Neural cell (in vitro differentiated cells): ENCODE measurements around the gene TTC23. TPM values are rescaled to one million over a fixed set of nuclear protein-coding genes. Genes with fewer than 3 reads are reported as not detected.

Source experiments
- H2AFZ ChIP-seq: fragments of 200-600, 300-800 bp; sonication (generic), shearing (Covaris generic); 2 replicates; pipeline ENCODE4 v1.6.0; 2014; ENCODE audit warnings: low read depth, mild to moderate bottlenecking, antibody characterized with exemption, low read length, moderate library complexity
- H3F3A ChIP-seq: fragments of 200-600 bp; shearing (Covaris generic); 2 replicates; pipeline ENCODE4 v1.6.1; 2016; ENCODE audit warnings: mild to moderate bottlenecking, moderate library complexity, mixed read lengths, antibody characterized with exemption, low read length; ENCODE audit not compliant: insufficient read depth, poor library complexity, severe bottlenecking
- H3K27ac ChIP-seq: fragments of 200-600, 300-800 bp; sonication (generic), shearing (Covaris generic); 2 replicates; pipeline ENCODE4 v1.5.1; 2014; ENCODE audit warnings: mild to moderate bottlenecking, low read length, moderate library complexity
- H3K27me3 ChIP-seq: fragments of 300-800, 200-600 bp; sonication (generic), shearing (Covaris generic); 2 replicates; pipeline ENCODE4 v1.6.0; 2014; ENCODE audit warnings: mild to moderate bottlenecking, low read depth, low read length, moderate library complexity; ENCODE audit not compliant: insufficient read depth
- H3K36me3 ChIP-seq: fragments of 300-800, 200-600 bp; sonication (generic), shearing (Covaris generic); 2 replicates; pipeline ENCODE4 v1.5.1; 2014; ENCODE audit warnings: mild to moderate bottlenecking, antibody characterized with exemption, low read length, moderate library complexity; ENCODE audit not compliant: insufficient read depth
- H3K4me2 ChIP-seq: fragments of 300-800, 200-600 bp; sonication (generic), shearing (Covaris generic); 2 replicates; pipeline ENCODE4 v1.6.0; 2014; ENCODE audit warnings: mild to moderate bottlenecking, low read length
- H3K4me3 ChIP-seq: fragments of 300-800, 200-600 bp; sonication (generic), shearing (Covaris generic); 2 replicates; pipeline ENCODE4 v1.5.1; 2014; ENCODE audit warnings: mild to moderate bottlenecking, low read length, moderate library complexity
- H3K79me2 ChIP-seq: fragments of 200-600 bp; shearing (Covaris generic); replicated peaks from 2 replicates; pipeline ENCODE4 v1.6.0; 2014; ENCODE audit warnings: mild to moderate bottlenecking, low read length, moderate library complexity; ENCODE audit not compliant: insufficient read depth
- H3K9ac ChIP-seq: fragments of 300-800, 200-600 bp; sonication (generic), shearing (Covaris generic); 2 replicates; pipeline ENCODE4 v1.6.1; 2016; ENCODE audit warnings: mild to moderate bottlenecking, low read length, mixed read lengths
- H3K9me2 ChIP-seq: fragments of 200-600 bp; shearing (Covaris generic); 2 replicates; pipeline ENCODE4 v1.6.1; 2016; ENCODE audit warnings: mild to moderate bottlenecking, low read length, mixed read lengths; ENCODE audit not compliant: insufficient read depth
- H3K9me3 ChIP-seq: fragments of 200-600, 300-800 bp; sonication (generic), shearing (Covaris generic); 2 replicates; pipeline ENCODE4 v1.6.1; 2016; ENCODE audit warnings: mild to moderate bottlenecking, mixed run types, low read length, moderate library complexity, mixed read lengths
- H4K20me1 ChIP-seq: fragments of 200-600 bp; shearing (Covaris generic); 2 replicates; pipeline ENCODE4 v1.6.1; 2016; ENCODE audit warnings: mild to moderate bottlenecking, mixed run types; ENCODE audit not compliant: insufficient read depth
- EP300 ChIP-seq: fragments of 450-650 bp; conservative IDR thresholded peaks from 2 replicates; pipeline ENCODE4 v1.6.1; 2014; ENCODE audit warnings: antibody characterized with exemption, mild to moderate bottlenecking, moderate library complexity; ENCODE audit not compliant: poor library complexity, severe bottlenecking
- EZH2 ChIP-seq: fragments of 200-600, 300-800 bp; shearing (Covaris generic), sonication (generic); IDR thresholded peaks from 2 replicates; pipeline ENCODE4 v1.6.1; 2014; ENCODE audit warnings: antibody characterized with exemption, low read length, borderline replicate concordance, mild to moderate bottlenecking; ENCODE audit not compliant: insufficient read depth, poor library complexity, severe bottlenecking
- MXI1 ChIP-seq: fragments of 450-650 bp; conservative IDR thresholded peaks from 2 replicates; pipeline ENCODE4 v1.6.1; 2014; ENCODE audit warnings: antibody characterized with exemption, mild to moderate bottlenecking; ENCODE audit not compliant: poor library complexity, severe bottlenecking
- POLR2AphosphoS5 ChIP-seq: IDR thresholded peaks from 2 replicates; pipeline ENCODE4 v1.6.1; 2012
- RAD21 ChIP-seq: fragments of 450-650 bp; conservative IDR thresholded peaks from 2 replicates; pipeline ENCODE4 v1.6.1; 2014; ENCODE audit warnings: antibody characterized with exemption, mild to moderate bottlenecking, moderate library complexity
- SMC3 ChIP-seq: fragments of 450-650 bp; conservative IDR thresholded peaks from 2 replicates; pipeline ENCODE4 v1.6.1; 2014; ENCODE audit warnings: antibody characterized with exemption, mild to moderate bottlenecking, moderate library complexity; ENCODE audit not compliant: poor library complexity
- TAF1 ChIP-seq: IDR thresholded peaks from 2 replicates; pipeline ENCODE4 v1.6.1; 2012; ENCODE audit warnings: low read depth
- polyA plus RNA-seq: library from polyadenylated mRNA; depleted of rRNA; stranded (reverse); fragments of >200 nt; gene quantifications from 2 replicates; pipeline ENCODE4 v1.2.3, GENCODE V29; 2014
- TF ChIP-seq, protein P1 (sequence below): fragments of 450-650 bp; IDR thresholded peaks from 2 replicates; pipeline ENCODE4 v1.5.1; 2014; ENCODE audit warnings: antibody characterized with exemption, mild to moderate bottlenecking, moderate library complexity; ENCODE audit not compliant: poor library complexity, severe bottlenecking
- TF ChIP-seq, protein P2 (sequence below): IDR thresholded peaks from 2 replicates; pipeline ENCODE4 v1.6.1; 2012; ENCODE audit warnings: borderline replicate concordance

The TTC23 gene
- polyA plus RNA-seq, 1 donor from 2014 or later, result 6.2 TPM

GRCh38 chr15:99295840-99296239, 46.5 kb upstream of the TTC23 start:
- Histone ChIP-seq H3K4me3 (no peak overlapping the region), H4K20me1 (no peaks in the 10 kb centered on the region), H3K79me2 (no peaks in the 10 kb centered on the region), H3K9me3 (no peaks in the 10 kb centered on the region), H3K9ac (no peak overlapping the region), H3F3A (no peaks in the 10 kb centered on the region), H3K27ac (no peak overlapping the region), H3K36me3 (no peaks in the 10 kb centered on the region), H3K9me2 (no peaks in the 10 kb centered on the region), H2AFZ (no peak overlapping the region), H3K27me3 (no peaks in the 10 kb centered on the region), H3K4me2 (no peak overlapping the region)
- TF ChIP-seq EP300 (no peak), RAD21 (no peak), POLR2AphosphoS5 (no peak), EZH2 (no peak), TAF1 (no peak)
- TF ChIP-seq, protein P1, sequence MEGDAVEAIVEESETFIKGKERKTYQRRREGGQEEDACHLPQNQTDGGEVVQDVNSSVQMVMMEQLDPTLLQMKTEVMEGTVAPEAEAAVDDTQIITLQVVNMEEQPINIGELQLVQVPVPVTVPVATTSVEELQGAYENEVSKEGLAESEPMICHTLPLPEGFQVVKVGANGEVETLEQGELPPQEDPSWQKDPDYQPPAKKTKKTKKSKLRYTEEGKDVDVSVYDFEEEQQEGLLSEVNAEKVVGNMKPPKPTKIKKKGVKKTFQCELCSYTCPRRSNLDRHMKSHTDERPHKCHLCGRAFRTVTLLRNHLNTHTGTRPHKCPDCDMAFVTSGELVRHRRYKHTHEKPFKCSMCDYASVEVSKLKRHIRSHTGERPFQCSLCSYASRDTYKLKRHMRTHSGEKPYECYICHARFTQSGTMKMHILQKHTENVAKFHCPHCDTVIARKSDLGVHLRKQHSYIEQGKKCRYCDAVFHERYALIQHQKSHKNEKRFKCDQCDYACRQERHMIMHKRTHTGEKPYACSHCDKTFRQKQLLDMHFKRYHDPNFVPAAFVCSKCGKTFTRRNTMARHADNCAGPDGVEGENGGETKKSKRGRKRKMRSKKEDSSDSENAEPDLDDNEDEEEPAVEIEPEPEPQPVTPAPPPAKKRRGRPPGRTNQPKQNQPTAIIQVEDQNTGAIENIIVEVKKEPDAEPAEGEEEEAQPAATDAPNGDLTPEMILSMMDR, result no peak
- TF ChIP-seq, protein P2, sequence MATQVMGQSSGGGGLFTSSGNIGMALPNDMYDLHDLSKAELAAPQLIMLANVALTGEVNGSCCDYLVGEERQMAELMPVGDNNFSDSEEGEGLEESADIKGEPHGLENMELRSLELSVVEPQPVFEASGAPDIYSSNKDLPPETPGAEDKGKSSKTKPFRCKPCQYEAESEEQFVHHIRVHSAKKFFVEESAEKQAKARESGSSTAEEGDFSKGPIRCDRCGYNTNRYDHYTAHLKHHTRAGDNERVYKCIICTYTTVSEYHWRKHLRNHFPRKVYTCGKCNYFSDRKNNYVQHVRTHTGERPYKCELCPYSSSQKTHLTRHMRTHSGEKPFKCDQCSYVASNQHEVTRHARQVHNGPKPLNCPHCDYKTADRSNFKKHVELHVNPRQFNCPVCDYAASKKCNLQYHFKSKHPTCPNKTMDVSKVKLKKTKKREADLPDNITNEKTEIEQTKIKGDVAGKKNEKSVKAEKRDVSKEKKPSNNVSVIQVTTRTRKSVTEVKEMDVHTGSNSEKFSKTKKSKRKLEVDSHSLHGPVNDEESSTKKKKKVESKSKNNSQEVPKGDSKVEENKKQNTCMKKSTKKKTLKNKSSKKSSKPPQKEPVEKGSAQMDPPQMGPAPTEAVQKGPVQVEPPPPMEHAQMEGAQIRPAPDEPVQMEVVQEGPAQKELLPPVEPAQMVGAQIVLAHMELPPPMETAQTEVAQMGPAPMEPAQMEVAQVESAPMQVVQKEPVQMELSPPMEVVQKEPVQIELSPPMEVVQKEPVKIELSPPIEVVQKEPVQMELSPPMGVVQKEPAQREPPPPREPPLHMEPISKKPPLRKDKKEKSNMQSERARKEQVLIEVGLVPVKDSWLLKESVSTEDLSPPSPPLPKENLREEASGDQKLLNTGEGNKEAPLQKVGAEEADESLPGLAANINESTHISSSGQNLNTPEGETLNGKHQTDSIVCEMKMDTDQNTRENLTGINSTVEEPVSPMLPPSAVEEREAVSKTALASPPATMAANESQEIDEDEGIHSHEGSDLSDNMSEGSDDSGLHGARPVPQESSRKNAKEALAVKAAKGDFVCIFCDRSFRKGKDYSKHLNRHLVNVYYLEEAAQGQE, result no peak

DNA sequence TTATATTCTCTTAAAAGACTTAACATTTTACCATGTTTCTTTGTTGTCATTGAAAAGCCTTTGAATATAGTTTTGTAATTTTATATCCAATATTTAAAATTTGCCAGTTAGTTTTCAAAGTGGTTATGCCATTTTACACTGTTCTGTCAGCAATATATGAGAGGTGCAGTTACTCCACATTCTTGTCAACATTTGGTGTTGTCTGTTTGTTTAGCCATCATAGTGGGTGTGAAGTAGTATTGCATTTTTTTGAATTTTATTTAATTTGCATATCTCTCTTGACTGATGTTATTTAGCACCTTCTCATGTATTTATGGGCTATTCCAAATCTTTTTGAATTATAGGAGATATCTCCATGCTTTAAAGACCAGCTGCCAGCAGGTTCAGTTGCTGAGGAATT, 42.3 kb upstream of the TTC23 start:
- no peak overlapping the region for H3K4me2 ChIP-seq
- no peak overlapping the region for H3K9ac ChIP-seq
- H3K27ac ChIP-seq, result no peak overlapping the region
- no peak overlapping the region for H3K4me3 ChIP-seq
- no peaks in the 10 kb centered on the region for H3K9me3 ChIP-seq
- H3K9me2 ChIP-seq, result no peaks in the 10 kb centered on the region
- H3K27me3 ChIP-seq, result no peaks in the 10 kb centered on the region
- TF ChIP-seq, protein P1, result no peak
- TF ChIP-seq SMC3 (no peak), TAF1 (no peak), MXI1 (no peak), EZH2 (no peak), RAD21 (no peak), EP300 (no peak), POLR2AphosphoS5 (no peak)
- TF ChIP-seq, protein P2, result no peak
- H2AFZ ChIP-seq, result no peak overlapping the region
- H3F3A ChIP-seq, result no peaks in the 10 kb centered on the region
- H3K36me3 ChIP-seq, result no peaks in the 10 kb centered on the region
- no peaks in the 10 kb centered on the region for H4K20me1 ChIP-seq
- H3K79me2 ChIP-seq, result no peaks in the 10 kb centered on the region
